Fibroblast of skin of abdomen (primary cell): ENCODE results near the gene ZNF641.
"Not testable (repeated sequence)": the region's sequence is repeated elsewhere in the genome, so short reads cannot be mapped to it uniquely, and the experiment has no call there.

ENCODE experiments used
- DNase-seq: peaks from one replicate; pipeline ENCODE4 v3.0.0-alpha.2; 2013

Gene ZNF641

DNA sequence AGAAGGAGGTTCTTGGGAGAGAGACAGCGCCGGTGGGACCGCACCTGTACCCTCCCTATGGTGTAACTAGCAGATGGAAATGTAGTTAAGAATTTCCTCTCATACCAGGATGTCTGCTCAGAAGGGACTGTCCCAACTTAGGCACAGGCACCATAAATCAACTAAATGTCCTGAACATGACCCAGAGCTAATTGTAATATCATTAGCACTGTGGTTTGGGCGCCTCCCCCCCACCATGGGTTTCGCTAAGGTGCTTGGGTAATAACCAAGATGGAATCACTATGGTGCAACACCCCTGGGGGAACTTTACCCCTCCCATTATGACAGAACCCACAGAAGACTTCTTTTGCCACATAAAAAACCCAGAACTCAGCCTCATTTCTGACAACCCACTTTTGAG is 15.9 kb downstream of the ZNF641 start:
- no peak for DNase-seq

DNA sequence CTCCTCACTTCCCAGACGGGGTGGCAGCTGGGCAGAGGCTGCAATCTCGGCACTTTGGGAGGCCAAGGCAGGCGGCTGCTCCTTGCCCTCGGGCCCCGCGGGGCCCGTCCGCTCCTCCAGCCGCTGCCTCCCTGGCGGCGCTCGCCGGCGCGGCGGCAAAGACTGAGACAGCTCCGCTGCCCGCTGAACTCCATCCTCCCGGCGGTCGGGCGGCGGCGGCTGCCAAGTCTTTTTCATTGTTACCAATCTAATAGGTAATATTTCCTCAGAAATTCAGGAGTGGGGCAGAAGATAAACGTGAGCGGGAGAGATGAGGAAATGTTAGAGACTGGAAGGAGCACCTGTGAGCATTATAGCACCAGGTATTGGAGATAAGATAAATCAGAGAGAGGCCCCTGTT is 17.0 kb downstream of the ZNF641 start:
- DNase-seq: not testable (repeated sequence)

DNA sequence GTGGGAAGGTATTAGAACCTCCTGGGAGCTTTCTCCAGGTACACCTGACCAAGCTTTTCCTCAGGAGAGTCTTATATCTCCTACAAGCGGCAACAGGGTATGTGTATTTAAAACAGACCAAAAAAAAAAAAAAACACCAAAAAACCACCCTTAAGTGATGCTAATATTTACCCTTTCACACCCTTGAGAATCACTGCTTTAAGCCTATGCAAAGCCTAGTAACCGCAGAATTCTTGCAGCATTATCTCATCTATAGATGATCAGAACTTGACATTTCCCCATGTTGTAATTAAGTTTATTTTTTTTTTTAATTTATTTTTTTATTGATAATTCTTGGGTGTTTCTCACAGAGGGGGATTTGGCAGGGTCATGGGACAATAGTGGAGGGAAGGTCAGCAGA is 19.3 kb downstream of the ZNF641 start:
- no peak for DNase-seq

DNA sequence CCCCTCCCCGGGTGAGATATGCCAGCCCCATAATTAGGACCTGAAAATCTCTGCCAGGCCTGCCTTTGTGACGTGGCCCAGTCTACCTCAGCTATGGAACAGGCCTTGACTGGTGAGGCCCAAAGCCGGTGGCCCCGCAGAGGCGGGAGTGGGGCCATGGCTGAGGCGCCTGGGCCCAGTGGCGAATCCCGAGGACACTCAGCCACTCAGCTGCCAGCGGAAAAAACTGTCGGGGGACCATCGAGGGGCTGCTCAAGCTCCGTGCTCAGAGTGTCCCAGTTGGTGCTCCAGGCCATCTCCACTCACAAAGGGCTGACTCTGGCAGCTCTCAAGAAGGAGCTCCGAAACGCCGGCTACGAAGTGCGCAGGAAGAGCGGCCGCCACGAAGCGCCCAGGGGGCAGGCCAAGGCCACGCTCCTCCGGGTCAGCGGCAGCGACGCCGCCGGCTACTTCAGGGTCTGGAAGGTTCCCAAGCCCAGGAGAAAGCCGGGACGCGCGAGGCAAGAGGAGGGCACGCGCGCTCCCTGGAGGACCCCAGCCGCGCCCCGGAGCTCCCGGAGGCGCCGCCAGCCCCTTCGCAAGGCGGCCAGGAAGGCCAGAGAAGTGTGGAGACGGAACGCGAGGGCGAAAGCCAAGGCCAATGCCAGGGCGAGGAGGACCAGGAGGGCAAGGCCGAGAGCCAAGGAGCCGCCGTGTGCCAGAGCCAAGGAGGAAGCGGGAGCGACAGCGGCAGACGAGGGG is 21.4 kb downstream of the ZNF641 start:
- DNase-seq: no peak

DNA sequence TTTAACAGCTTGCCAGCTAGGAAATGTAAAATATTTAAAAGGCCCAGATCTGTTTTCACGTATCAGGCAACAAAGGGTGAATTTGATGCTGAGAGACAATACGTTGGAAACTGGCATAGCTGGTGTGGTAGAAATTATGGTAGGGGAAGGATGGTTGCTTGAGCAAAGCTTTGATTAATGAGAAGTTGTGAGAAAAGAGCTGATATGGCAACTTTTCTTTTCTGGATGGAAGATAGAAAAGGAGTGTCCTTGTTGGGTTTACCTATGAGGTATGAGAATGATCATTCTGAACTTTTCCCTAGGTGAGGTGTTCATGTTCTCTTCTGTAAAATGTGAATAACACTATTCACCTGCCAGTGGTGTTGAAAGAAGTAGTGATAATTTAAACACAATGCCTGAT is 34.2 kb downstream of the ZNF641 start:
- DNase-seq: no peak

DNA sequence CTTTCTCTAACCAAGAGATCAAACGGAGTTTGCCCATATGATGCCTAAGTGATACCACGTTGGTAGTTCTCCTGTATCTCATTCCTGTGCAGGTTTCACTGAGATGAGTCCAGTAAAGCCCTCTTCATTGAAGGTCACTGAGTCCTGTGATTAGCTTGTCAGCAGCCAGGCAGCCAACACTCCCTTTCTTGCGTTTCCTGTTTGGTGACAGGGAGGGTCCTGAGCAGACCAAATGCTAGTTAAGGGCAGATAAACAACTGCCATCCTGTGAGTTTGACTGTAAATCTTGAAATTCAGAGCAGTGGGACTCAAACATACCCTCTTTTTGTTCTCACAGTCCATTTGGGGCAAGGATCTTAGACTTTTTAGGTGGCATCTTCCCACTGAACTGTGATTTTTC is 39.4 kb downstream of the ZNF641 start:
- no peak for DNase-seq

DNA sequence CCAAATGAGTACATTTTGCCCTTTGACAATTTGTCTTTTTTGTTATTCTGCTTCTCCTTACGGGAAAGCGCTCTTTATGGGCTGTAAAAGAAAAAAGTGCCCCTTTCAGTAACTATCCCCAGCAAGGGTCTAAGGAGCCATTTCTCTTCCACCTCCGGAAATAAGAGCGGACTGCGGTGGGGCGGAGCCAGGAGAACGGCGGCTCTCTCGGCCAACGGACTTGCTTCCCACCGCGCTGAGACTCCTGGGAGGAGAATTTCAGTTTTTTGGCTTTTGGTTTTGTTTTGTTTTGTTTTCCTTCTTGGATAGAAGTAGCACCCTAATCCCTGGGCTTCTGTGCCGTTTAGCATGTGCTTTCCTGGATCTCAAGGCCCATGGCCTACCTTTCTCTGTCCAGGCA is 43.5 kb downstream of the ZNF641 start:
- no peak for DNase-seq

DNA sequence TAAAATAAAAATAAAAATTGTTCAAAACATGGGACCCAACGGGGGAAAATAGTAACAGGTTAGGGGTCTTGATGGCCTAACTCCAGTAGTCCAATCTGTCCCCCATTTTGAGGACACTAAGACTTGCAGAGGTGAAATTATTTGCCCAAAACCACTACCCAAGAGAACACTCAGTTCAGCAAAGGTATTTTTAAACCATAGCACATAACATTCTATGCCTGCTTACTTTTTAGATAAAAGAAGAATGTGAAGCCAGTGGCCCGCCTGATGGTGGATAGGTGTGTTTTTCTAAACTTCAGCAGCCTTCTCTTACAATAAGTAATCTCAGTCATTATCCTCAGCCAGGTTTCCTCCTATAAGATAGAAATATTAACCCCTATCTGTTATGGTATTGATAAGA is 45.5 kb downstream of the ZNF641 start:
- DNase-seq: no peak

DNA sequence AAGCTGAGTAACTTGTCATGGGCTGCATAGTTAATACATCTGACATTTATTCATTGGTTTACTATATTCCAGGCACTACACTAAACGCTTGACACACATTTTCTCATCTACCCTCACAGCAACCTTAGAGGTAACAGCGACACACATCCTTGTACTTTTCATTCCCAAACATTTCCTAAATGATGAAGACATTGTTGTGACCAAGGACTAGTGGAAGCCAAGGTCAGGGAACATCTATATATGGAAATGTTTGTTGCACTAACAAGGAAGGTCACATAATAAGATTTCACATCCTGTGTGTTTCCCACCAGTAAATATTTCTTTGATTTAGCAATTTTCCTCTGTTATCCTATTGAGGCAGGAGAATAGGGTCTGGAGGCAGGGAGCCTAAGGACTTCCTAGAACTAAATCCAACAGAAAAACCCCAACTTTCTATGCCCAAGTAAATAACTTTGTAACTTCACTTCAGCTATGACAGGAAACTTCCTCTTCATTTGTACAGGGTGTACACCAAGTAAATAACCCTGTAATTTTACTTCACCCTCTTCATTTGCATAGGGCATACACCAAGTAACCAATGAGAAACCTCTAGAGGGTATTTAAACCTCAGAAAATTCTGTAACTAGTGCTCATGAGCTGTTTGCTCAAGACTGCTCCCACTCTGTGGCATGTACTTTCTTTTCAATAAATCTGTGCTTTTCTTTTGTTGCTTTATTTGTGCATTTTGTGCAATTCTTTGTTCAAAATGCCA is 48.4 kb downstream of the ZNF641 start:
- DNase-seq: no peak

DNA sequence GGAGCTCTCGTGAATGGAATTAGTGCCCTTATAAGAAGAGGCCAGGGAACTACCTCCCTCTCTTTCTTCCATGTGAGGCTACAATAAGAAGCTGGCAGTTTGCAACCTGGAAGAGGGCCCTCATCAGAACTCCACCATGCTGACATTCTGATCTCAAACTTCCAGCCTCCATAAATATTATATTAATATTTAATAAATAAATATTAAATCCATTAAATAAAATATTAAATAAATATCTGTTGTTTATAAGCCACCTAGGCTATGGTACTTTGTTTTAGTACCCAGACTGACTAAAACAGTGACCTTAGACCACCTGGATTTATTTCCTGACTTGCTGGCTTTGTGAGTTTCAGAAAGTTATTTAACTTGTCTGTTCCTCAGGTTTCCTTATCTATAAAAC is 49.9 kb downstream of the ZNF641 start:
- DNase-seq: no peak

DNA sequence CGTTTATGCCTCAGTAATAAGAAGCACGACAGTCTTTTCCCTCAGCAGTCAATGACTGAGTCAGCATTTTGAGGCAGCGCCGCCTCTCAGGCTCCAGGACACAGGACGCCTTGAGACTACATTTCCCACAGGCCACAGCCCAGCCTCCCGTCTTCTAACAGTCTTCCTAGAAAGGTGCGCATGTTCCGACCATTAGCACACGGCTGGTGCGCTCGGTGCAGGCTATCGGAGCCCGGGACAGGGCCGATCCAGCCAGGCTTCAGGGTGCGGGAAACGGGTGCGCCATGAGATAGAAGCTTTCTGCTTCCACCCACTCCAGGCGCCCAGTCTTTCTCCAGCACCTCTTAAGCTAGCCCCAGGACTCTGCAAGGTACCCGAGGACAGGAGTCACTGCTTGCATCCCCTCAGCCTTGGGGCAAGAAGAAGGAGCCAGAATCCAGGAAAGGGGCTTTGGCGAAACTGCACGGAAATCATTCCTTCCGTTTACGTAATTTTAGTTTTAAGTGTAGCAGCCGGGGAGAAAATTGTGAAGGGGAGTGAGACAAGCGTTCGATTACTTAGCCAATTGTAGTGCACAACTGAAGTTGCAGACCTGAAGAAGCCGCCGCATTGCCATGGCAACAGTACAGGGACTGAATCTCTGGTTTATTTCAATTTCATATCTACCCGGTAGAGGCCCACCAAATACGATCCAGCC is 54.0 kb downstream of the ZNF641 start:
- peak; percentile 78 for DNase-seq

DNA sequence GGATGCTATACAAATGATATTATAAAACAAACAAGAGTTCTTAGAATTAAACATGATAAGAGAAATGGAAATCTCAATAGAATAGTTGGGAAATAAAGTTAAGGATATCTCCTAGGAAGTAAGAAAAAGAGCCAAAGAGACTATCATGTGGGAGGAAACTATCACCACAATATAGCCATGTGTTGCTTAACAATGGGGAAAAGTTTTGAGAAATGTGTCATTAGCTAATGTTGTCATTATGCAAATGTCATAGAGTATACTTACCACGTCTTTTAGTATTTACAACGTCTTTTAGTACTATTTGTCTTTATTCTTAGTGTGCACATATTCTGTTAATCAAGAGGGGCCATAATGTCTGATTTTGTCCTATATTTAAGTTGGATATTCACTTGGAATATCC is 58.7 kb downstream of the ZNF641 start:
- DNase-seq: no peak

DNA sequence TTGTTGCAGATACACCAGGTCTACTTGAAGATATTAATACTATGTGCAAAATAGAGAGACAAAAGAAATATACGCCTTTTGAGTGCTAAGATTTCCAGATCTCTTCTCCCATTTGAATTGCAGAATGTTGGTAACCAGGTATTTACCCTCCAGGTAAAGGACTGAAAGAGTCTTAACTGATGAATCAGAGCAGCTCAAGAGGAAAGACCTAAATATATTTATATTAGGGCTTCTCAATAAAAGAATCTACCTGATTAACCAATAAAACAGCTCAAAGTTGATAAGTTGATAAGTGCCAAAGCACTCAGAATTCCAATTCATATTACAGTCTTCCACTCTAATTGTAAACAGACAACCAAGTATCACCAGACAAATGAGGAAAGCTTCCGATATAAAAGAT is 59.2 kb downstream of the ZNF641 start:
- DNase-seq: no peak

DNA sequence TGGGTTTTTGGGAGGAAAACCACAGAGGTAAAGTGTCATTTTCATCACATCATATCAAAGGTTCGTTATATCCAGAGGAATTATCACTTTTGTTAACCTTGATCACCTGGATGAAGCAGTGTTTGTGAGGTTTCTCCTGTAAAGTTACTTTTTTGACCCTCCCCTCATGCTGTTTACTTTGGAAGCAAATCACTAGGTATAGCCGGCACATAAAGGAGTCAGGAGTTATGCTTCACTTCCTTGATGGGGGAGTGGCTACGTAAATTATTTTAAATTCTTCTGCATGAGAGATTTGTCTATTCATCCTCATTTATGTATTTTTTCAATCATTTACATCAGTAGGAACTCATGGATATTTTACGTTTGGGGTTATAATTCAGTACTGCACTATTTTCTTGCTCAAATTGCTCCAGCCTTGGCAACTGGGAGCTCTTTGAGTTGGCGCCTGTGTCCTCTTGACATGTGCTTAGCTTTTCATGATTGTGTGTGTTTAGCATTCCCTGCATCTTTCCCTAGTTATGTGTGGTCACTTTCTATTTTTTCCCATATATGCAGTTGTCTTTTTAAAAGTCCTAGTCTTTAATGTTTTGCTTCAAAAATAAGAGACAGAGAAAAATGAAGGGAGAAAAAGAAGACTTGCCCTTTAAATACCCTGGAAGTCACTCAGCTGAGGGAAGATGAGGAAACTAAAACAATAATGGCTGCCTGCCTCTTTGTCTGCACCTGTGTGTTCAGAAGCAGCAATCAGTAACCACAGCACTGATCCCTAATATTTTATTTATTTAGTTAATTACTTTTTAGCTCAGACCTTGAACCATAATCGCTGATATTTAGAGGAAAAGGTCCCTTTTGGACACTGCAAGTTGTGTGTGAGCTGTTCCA is 62.1 kb downstream of the ZNF641 start:
- no peak for DNase-seq
